Progenitor cell of endocrine pancreas (in vitro differentiated cells): Measurements from ENCODE around the gene NUDT3. TPM values are rescaled to one million over a fixed set of nuclear protein-coding genes. Genes with fewer than 3 reads are reported as not detected.
A peak's percentile ranks its signal among the peaks of the same experiment; 100 is the strongest.

Source experiments
- DNase-seq: peaks from one replicate; pipeline ENCODE4 v3.0.0; 2021; ENCODE audit warnings: low spot score; ENCODE audit not compliant: unreplicated experiment
- H3K27ac Mint-ChIP-seq: 2 replicates; pipeline ENCODE4 v1.8.0; 2021; ENCODE audit warnings: mild to moderate bottlenecking, moderate library complexity, mixed read lengths
- H3K27me3 Mint-ChIP-seq: 2 replicates; pipeline ENCODE4 v1.8.0; 2021; ENCODE audit warnings: mixed read lengths
- H3K36me3 Mint-ChIP-seq: 2 replicates; pipeline ENCODE4 v1.8.0; 2022; ENCODE audit warnings: mixed read lengths; ENCODE audit not compliant: insufficient read depth
- H3K4me1 Mint-ChIP-seq: 2 replicates; pipeline ENCODE4 v1.8.0; 2021; ENCODE audit warnings: low read depth, mixed read lengths
- H3K4me3 Mint-ChIP-seq: 2 replicates; pipeline ENCODE4 v1.8.0; 2021; ENCODE audit warnings: low read depth, mild to moderate bottlenecking, moderate library complexity, mixed read lengths
- H3K9me3 Mint-ChIP-seq: 2 replicates; pipeline ENCODE4 v1.8.0; 2021; ENCODE audit warnings: low read depth, mixed read lengths
- total RNA-seq: library from RNA; stranded (reverse); gene quantifications from 2 replicates; pipeline ENCODE4 v1.2.1, GENCODE V29; 2021
- TF ChIP-seq, protein P1 (sequence below): fragments of 200-600 bp; sonication (generic); IDR thresholded peaks from one replicate; pipeline ENCODE4 v1.5.0; 2021; ENCODE audit warnings: antibody characterized with exemption, mild to moderate bottlenecking; ENCODE audit not compliant: unreplicated experiment

NUDT3 gene
- total RNA-seq, 1 donor from 2014 or later, result 20.6 TPM

DNA sequence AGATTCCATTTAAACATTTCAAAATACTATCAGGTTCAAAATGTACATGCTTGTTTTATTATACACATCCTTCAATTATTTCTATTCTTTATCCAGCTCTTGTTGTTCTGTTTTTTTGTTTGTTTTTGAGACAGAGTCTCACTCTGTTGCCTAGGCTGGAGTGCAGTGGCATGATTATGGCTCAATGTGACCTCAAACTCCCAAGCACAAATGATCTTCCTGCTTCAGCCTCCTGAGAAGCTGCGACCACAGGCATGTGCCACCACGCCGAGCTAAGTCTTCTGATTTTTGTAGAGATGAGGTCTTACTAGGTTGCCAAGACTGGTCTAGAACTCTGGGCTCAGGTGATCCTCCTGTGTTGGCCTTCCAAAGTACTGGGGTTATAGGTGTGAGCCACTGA lies 99.5 kb downstream of the NUDT3 start:
- H3K36me3 Mint-ChIP-seq, result peaks cover 10% of the 10 kb centered on the region
- no peak overlapping the region for H3K4me3 Mint-ChIP-seq
- H3K27me3 Mint-ChIP-seq, result no peaks in the 10 kb centered on the region
- H3K4me1 Mint-ChIP-seq, result no peaks in the 10 kb centered on the region
- H3K27ac Mint-ChIP-seq, result no peak overlapping the region
- TF ChIP-seq, protein P1, sequence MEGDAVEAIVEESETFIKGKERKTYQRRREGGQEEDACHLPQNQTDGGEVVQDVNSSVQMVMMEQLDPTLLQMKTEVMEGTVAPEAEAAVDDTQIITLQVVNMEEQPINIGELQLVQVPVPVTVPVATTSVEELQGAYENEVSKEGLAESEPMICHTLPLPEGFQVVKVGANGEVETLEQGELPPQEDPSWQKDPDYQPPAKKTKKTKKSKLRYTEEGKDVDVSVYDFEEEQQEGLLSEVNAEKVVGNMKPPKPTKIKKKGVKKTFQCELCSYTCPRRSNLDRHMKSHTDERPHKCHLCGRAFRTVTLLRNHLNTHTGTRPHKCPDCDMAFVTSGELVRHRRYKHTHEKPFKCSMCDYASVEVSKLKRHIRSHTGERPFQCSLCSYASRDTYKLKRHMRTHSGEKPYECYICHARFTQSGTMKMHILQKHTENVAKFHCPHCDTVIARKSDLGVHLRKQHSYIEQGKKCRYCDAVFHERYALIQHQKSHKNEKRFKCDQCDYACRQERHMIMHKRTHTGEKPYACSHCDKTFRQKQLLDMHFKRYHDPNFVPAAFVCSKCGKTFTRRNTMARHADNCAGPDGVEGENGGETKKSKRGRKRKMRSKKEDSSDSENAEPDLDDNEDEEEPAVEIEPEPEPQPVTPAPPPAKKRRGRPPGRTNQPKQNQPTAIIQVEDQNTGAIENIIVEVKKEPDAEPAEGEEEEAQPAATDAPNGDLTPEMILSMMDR, result no peak
- H3K9me3 Mint-ChIP-seq, result no peaks in the 10 kb centered on the region
- no peak for DNase-seq

DNA sequence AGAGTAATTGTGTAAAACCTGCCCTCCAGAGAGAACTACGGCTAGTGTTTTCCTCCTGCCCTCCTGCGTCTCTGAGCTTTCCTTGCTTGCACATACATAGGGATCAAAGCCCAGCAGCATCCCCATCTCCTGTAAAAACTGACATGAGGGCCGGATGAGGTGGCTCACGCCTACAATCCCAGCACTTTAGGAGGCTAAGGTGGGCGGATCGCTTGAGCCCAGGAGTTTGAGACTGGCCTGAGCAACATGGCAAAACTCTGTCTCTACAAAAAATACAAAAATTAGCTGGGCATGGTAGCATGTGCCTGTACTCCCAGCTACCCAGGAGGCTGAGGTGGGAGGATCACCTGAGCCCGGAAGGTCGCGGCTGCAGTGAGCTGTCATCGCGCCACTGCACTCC lies 103.3 kb downstream of the NUDT3 start:
- Mint-ChIP-seq H3K9me3 (no peaks in the 10 kb centered on the region), H3K27ac (no peak overlapping the region), H3K4me1 (peaks cover 21% of the 10 kb centered on the region), H3K27me3 (no peaks in the 10 kb centered on the region), H3K36me3 (peaks cover 16% of the 10 kb centered on the region), H3K4me3 (no peak overlapping the region)
- no peak for DNase-seq
- TF ChIP-seq, protein P1, result no peak

DNA sequence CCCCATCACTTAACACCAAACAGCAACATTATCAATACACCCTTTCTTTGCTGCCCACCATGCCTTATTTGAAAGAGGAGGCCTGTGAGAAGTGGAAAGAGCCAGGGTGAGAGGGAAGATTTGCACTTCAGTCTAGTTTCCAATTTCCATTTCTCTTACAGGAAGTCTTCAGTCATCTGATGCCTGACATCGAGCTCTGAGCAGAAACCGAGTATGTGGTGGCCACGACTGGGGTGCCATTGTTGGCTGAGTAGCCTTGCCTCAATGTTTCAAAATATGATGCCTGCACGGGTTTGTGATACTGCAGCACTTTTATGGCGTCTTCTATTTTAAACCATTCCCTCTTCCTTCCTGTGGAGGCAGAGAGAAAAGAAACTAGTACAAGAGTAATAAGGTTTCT lies 103.9 kb downstream of the NUDT3 start:
- H3K27me3 Mint-ChIP-seq, result peaks cover 2% of the 10 kb centered on the region
- peaks cover 19% of the 10 kb centered on the region for H3K36me3 Mint-ChIP-seq
- H3K4me1 Mint-ChIP-seq, result peaks cover 21% of the 10 kb centered on the region
- H3K27ac Mint-ChIP-seq, result no peak overlapping the region
- no peak for DNase-seq
- no peaks in the 10 kb centered on the region for H3K9me3 Mint-ChIP-seq
- H3K4me3 Mint-ChIP-seq, result no peak overlapping the region
- TF ChIP-seq, protein P1, result no peak

DNA sequence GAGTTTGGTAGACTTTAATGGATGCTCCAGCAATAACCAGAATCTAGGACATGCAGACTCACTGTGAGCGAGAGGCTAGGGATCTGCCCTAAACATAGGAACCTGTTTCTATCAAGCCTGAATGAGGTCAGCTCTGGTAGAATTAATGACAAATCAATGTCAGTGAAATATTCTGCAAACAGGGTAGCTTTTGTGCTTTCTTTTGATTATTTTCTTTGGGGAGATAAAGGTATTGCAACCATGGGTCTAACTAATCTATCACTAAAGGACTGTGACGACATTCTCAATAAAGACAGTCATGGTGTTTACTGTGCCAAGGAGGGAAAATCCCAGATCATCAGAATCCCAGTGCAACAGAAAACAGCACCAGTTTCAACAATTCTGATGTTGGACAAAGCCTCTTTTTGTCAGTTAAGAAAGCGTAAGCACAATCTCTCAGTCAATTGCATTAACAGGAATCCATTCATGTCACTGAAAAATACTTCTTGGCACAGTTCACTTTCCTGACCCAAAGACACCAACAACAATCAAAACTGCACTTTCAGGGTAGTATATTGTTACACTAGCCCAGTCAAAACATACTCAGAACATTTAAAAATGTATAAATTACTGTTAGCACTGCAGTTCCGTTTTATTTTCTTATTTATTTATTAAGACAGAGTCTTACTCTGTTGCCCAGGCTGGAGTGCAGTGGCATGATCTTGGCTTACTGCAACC lies 106.9 kb downstream of the NUDT3 start:
- H3K27me3 Mint-ChIP-seq, result peaks cover 2% of the 10 kb centered on the region
- peaks cover 21% of the 10 kb centered on the region for H3K4me1 Mint-ChIP-seq
- H3K36me3 Mint-ChIP-seq, result peaks cover 13% of the 10 kb centered on the region
- H3K4me3 Mint-ChIP-seq, result peak overlapping the region; percentile 2
- H3K27ac Mint-ChIP-seq, result peak overlapping the region; percentile 94
- DNase-seq, result no peak
- TF ChIP-seq, protein P1, result no peak
- H3K9me3 Mint-ChIP-seq, result no peaks in the 10 kb centered on the region

DNA sequence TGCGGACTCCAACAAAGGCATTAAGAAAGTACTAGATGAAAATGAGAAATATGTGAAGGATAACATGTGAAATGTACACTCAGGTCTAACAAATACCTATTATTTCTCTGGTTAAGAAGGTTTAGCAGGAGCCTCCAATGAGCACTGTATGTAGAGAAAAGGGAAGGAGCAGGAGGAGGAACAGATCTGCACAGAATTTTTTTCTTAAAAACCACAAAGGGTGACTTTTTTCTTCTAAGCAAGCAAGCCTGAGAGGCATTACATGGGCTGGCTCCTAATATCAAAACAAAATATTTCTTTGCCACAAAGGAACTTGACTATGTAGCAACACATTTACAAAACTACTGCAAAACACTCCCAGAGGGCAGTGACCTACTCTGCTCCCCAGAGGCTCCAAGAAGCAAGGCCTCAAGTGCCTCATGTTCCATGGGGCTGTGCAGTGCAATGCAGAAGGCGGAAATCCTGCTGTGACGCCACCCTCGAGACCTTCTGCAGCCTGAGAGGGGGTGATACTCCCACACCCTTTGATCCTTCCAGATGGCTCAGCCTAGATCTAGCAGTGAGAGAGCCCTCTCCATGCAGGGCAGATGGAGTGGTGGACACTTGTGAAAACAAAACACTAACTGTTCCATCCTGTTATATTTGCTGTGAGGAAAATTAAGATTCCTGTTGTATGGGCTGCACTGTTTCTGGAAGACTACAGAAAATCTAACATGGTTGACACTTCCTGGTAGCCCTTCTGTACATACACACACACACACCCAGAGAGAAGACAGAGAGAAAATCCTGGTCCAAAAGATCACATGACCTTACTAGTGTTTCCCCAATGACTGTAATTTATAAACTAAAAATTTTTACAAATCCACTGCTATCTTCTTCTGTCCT lies 107.7 kb downstream of the NUDT3 start:
- H3K36me3 Mint-ChIP-seq, result peaks cover 13% of the 10 kb centered on the region
- TF ChIP-seq, protein P1, result no peak
- peak overlapping the region; percentile 94 for H3K27ac Mint-ChIP-seq
- peaks cover 2% of the 10 kb centered on the region for H3K27me3 Mint-ChIP-seq
- H3K9me3 Mint-ChIP-seq, result no peaks in the 10 kb centered on the region
- DNase-seq, result no peak
- peaks cover 21% of the 10 kb centered on the region for H3K4me1 Mint-ChIP-seq
- no peak overlapping the region for H3K4me3 Mint-ChIP-seq
